Activated CD4-positive, alpha-beta T cell treated with anti-CD3 and anti-CD28 coated beads, Interleukin-2, amount 50 U/mL, for 1 hour (primary cell): ENCODE results near the gene UBE3A.
A peak's percentile ranks its signal among the peaks of the same experiment; 100 is the strongest.
"Not testable (repeated sequence)": the region's sequence is repeated elsewhere in the genome, so short reads cannot be mapped to it uniquely, and the experiment has no call there.

Experiments used
- DNase-seq: peaks from one replicate; pipeline ENCODE4 v3.0.0-alpha.2; 2020

UBE3A gene

GRCh38 chr15:25438601-25439368 is at the start of gene UBE3A:
UBE3A (minus strand) TSS chr15:25439024; CDS start chr15:25409107, 29,917 bp downstream.
- peak; percentile 83 for DNase-seq

DNA sequence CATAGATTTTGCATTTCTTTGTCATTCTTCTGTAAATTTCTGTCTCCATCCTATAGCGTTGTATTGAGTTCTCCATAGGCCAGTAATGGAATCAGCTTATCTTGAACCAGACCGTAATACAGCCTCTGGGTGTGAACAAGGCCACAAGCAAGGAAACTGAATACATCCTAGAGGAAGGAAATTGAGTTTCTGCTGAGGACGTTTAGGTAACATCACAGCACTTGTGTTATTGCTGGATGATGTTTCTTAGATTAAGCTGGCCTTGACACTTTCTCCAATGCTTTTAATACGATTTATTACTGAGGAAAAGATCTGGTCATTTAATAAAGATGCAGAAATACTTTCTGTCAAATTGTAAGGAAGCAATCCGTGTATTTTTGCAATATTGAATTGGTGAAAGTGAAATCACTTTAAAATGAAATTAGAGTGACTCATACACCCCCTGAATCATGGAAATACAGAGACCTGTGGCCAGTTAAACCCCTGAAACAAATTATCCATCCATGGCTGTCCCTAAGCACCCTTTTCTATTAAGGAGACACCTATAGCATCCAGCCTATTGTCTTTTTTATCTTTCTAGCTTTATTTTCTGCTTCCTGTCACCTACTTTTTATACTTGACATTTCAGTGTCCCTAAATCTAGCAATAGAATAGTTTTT is 48.5 kb upstream of the UBE3A start:
- no peak for DNase-seq

- no peak for DNase-seq
Observed at GRCh38 chr15:25486051-25486450, 47.2 kb upstream of the UBE3A start.

- DNase-seq = no peak
Observed at GRCh38 chr15:25481208-25481859, 42.5 kb upstream of the UBE3A start.

- no peak for DNase-seq
Observed at GRCh38 chr15:25478313-25478712, 39.5 kb upstream of the UBE3A start.

- DNase-seq = no peak
Observed at GRCh38 chr15:25477816-25478215, 39.0 kb upstream of the UBE3A start.

DNA sequence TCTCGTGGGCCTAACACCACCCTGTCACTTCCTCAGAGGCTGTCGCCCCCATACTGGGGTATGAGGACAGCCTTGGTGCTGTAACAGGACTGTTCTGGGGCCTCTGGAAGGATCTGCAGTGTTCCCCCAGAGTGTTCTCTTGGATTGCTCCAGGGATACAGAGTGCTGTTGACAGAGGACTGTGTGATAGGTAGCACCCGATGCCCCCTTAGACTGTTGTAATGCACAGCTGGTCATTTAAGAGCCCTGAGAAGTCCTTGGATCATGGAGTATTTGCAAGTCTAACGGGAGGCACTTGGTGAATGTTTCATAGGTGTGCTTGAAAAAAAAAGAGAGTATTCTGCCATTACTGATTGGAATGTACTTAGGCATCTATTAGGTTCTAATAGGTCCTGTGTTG is 35.4 kb upstream of the UBE3A start:
- DNase-seq = no peak

- no peak for DNase-seq
Observed at GRCh38 chr15:25470230-25470629, 31.4 kb upstream of the UBE3A start.

- no peak for DNase-seq
Observed at GRCh38 chr15:25469377-25469776, 30.6 kb upstream of the UBE3A start.

- no peak for DNase-seq
Observed at GRCh38 chr15:25468611-25469010, 29.8 kb upstream of the UBE3A start.

GRCh38 chr15:25465835-25466234 is 27.0 kb upstream of the UBE3A start:
- DNase-seq = no peak

GRCh38 chr15:25464784-25465183 is 26.0 kb upstream of the UBE3A start:
- DNase-seq = no peak

DNA sequence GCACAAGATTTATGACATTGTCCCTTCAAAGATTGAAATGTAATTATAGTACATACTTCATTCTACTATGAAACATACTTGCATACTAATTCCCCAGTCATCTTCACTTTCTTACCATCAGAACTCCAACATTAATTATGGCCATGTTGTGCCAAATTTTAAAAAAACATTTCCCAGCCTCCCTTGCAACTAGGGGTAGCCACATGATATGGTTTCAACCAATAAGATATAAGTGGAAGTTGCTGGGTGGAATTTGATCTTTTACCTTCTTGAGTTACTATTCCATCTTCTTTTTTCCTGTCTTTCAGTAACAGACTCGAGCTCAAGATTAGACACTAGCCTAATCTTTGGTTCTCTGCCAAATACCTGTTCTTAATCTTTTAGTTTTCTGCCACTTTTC is 25.6 kb upstream of the UBE3A start:
- no peak for DNase-seq

- no peak for DNase-seq
Observed at GRCh38 chr15:25456196-25456595, 17.4 kb upstream of the UBE3A start.

- no peak for DNase-seq
Observed at GRCh38 chr15:25455226-25455625, 16.4 kb upstream of the UBE3A start.

DNA sequence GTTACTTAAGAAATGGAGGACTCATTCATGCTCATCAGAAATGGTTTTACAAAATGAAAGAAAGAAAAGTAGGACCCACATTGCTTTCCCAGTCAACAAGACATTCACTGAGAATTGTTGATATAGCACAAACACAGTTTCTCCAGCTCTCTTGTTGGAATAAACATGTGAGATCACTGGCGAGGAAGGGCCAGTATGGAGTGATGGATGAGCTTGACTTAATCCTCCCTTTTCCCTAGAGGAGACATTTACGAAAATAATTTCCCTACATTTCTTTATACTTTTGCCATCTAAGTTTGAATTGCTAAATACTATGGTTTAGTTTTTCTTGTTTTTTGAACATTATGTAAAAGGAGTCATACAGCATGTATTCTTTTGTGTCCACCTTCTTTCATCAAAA is 15.9 kb upstream of the UBE3A start:
- DNase-seq = no peak

- DNase-seq = not testable (repeated sequence)
Observed at GRCh38 chr15:25453246-25453645, 14.4 kb upstream of the UBE3A start.

GRCh38 chr15:25451501-25451900 is 12.7 kb upstream of the UBE3A start:
- no peak for DNase-seq

DNA sequence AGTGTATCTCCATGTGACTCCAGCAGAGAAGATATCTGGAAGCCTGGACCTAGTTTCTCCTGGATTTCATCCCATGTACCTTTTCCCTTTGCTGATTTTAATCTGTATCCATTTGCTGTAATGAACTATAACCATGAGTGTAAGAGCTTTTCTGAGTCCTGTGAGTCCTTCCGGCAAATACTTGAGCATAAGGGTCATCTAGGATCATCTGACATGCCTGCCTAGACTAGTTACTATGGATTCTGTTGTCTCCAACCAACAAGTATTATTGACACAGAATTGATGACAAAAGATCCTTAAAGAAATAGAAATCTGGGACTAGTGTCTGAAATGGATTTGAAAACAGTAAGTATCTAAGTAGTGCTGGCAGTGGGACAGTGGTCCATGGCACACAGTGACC is 11.3 kb upstream of the UBE3A start:
- DNase-seq = no peak

- no peak for DNase-seq
Observed at GRCh38 chr15:25446076-25446475, 7.3 kb upstream of the UBE3A start.

DNA sequence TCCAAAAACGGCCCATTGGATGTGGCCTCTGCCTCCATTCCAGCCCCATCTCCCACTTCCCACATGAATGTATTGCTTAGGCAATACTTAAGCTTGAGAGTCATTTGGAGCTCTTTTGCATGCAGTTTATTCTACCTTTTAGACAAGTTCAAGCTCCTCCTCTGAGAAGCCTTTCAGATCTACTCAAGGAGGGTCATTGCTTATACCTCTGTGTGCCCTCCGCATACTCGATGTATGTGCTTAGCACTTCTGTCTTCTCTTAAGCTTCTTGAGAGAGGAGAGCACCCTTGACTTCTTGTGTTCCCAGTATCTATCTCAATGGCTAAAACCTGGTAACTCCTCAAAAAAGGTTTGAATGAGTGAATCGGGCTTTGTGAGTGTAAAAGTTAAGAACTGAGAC is 6.6 kb upstream of the UBE3A start:
- no peak for DNase-seq

GRCh38 chr15:25441111-25441510 is 2.3 kb upstream of the UBE3A start:
- DNase-seq = no peak

GRCh38 chr15:25439369-25439836 is 579 bp upstream of the UBE3A start:
- no peak for DNase-seq
